ENCODE measurements around the gene CCSER1. TPM values are rescaled to one million over a fixed set of nuclear protein-coding genes. Genes with fewer than 3 reads are reported as not detected.

CCSER1 gene
- total RNA-seq, 1 experiment from 2014 or later = 0.05 TPM

DNA sequence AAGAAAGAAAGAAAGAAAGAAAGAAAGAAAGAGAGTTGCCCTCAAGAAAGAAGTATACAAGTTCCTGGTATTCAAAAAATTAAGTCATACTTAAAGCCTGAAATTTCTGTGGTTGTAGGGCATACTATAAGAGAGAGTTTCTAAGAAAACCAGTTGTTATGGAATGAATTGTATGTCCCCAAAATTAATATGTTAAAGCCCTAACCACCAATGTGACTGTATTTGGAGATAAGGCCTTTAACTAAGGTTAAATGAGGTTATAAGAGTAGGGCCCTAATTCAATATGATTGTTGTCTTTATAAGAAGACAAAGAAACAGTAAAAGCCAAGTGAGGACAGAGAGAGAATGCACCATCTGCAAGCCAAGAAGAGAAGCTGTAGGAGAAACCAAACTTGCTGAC lies 521.1 kb downstream of the CCSER1 start:
- BruUV-seq (replicated peaks) = no TSS peak
- Histone ChIP-seq H3K27me3 (ENCODE audit: control insufficient read depth, insufficient read depth, low read length) (no peaks in the 10 kb centered on the region), H3K36me3 (ENCODE audit: control insufficient read depth, insufficient read depth, low read length) (no peaks in the 10 kb centered on the region), H3K9me3 (ENCODE audit: control insufficient read depth, insufficient read depth, low read depth, low read length) (no peaks in the 10 kb centered on the region), H3K4me1 (ENCODE audit: control insufficient read depth, insufficient read depth, low read length) (no peaks in the 10 kb centered on the region), H3K27ac (ENCODE audit: low read length) (no peak overlapping the region), H3K4me3 (ENCODE audit: low read depth in 2 of 2, low read length in 2 of 2) (no peak overlapping the region)
- TF ChIP-seq, protein P1, sequence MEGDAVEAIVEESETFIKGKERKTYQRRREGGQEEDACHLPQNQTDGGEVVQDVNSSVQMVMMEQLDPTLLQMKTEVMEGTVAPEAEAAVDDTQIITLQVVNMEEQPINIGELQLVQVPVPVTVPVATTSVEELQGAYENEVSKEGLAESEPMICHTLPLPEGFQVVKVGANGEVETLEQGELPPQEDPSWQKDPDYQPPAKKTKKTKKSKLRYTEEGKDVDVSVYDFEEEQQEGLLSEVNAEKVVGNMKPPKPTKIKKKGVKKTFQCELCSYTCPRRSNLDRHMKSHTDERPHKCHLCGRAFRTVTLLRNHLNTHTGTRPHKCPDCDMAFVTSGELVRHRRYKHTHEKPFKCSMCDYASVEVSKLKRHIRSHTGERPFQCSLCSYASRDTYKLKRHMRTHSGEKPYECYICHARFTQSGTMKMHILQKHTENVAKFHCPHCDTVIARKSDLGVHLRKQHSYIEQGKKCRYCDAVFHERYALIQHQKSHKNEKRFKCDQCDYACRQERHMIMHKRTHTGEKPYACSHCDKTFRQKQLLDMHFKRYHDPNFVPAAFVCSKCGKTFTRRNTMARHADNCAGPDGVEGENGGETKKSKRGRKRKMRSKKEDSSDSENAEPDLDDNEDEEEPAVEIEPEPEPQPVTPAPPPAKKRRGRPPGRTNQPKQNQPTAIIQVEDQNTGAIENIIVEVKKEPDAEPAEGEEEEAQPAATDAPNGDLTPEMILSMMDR (IDR thresholded peaks at IDR 0.05) = no peak
- TF ChIP-seq, protein P2, sequence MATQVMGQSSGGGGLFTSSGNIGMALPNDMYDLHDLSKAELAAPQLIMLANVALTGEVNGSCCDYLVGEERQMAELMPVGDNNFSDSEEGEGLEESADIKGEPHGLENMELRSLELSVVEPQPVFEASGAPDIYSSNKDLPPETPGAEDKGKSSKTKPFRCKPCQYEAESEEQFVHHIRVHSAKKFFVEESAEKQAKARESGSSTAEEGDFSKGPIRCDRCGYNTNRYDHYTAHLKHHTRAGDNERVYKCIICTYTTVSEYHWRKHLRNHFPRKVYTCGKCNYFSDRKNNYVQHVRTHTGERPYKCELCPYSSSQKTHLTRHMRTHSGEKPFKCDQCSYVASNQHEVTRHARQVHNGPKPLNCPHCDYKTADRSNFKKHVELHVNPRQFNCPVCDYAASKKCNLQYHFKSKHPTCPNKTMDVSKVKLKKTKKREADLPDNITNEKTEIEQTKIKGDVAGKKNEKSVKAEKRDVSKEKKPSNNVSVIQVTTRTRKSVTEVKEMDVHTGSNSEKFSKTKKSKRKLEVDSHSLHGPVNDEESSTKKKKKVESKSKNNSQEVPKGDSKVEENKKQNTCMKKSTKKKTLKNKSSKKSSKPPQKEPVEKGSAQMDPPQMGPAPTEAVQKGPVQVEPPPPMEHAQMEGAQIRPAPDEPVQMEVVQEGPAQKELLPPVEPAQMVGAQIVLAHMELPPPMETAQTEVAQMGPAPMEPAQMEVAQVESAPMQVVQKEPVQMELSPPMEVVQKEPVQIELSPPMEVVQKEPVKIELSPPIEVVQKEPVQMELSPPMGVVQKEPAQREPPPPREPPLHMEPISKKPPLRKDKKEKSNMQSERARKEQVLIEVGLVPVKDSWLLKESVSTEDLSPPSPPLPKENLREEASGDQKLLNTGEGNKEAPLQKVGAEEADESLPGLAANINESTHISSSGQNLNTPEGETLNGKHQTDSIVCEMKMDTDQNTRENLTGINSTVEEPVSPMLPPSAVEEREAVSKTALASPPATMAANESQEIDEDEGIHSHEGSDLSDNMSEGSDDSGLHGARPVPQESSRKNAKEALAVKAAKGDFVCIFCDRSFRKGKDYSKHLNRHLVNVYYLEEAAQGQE (IDR thresholded peaks at IDR 0.05; ENCODE audit: insufficient read depth in 1 of 2, low read depth in 2 of 2, low read length in 1 of 2) = no peak
- no peak for TF ChIP-seq SIN3A (IDR thresholded peaks at IDR 0.05; ENCODE audit: borderline replicate concordance, insufficient read depth, low read depth, low read length)
- no peak for TF ChIP-seq POLR2AphosphoS5 (IDR thresholded peaks at IDR 0.05; ENCODE audit: low read depth, low read length)
- no peak for TF ChIP-seq TCF7L2 (IDR thresholded peaks at IDR 0.05; ENCODE audit: low read depth, low read length)
- ChIA-PET POLR2A (no interaction called here), CTCF (no interaction called here)
- in situ Hi-C loops (cut with HindIII; ENCODE audit: low pct_unique_long_range_greater_than_20kb, low sequenced_read_pairs) = no loop called here
- ATAC-seq = no peak
- intact Hi-C loops (cut with micrococcal nuclease; ENCODE audit: unreplicated experiment) = no loop called here
- DNase-seq (ENCODE audit: low read depth, low spot score) = no peak

DNA sequence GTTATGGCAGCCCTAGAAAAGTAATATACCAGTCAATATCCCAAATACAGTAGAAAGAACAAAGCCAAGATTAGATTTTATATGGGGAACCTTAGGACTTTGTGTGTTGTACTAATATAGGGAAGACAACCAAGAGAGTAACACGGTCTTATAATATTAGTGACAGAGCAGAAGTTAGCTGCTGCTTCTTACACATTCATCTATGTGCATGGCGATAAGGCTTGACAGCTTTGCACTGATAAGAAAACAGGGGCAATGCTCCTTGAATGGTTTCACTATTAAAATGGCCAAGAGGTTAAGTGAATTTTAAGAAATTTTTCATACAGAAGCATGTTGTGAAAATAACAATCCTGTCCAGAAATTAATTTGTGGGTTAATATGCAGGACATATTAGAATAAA lies 521.6 kb downstream of the CCSER1 start:
- no peak for TF ChIP-seq POLR2AphosphoS5 (IDR thresholded peaks at IDR 0.05; ENCODE audit: low read depth, low read length)
- TF ChIP-seq, protein P2 (IDR thresholded peaks at IDR 0.05; ENCODE audit: insufficient read depth in 1 of 2, low read depth in 2 of 2, low read length in 1 of 2) = no peak
- TF ChIP-seq SIN3A (IDR thresholded peaks at IDR 0.05; ENCODE audit: borderline replicate concordance, insufficient read depth, low read depth, low read length) = no peak
- TF ChIP-seq, protein P1 (IDR thresholded peaks at IDR 0.05) = no peak
- TF ChIP-seq TCF7L2 (IDR thresholded peaks at IDR 0.05; ENCODE audit: low read depth, low read length) = no peak
- ATAC-seq (no peak), DNase-seq (ENCODE audit: low read depth, low spot score) (no peak)
- ChIA-PET POLR2A (no interaction called here), CTCF (no interaction called here)
- Histone ChIP-seq H3K9me3 (ENCODE audit: control insufficient read depth, insufficient read depth, low read depth, low read length) (no peaks in the 10 kb centered on the region), H3K27me3 (ENCODE audit: control insufficient read depth, insufficient read depth, low read length) (no peaks in the 10 kb centered on the region), H3K36me3 (ENCODE audit: control insufficient read depth, insufficient read depth, low read length) (no peaks in the 10 kb centered on the region), H3K27ac (ENCODE audit: low read length) (no peak overlapping the region), H3K4me1 (ENCODE audit: control insufficient read depth, insufficient read depth, low read length) (no peaks in the 10 kb centered on the region), H3K4me3 (ENCODE audit: low read depth in 2 of 2, low read length in 2 of 2) (no peak overlapping the region)
- intact Hi-C loops (cut with micrococcal nuclease; ENCODE audit: unreplicated experiment) = no loop called here
- in situ Hi-C loops (cut with HindIII; ENCODE audit: low pct_unique_long_range_greater_than_20kb, low sequenced_read_pairs) = no loop called here
- no TSS peak for BruUV-seq (replicated peaks)
